GM12872 (cell line): ENCODE data around the gene HNRNPDL.
A peak's percentile ranks its signal among the peaks of the same experiment; 100 is the strongest.

Source experiments
- CTCF ChIP-seq: IDR thresholded peaks from 3 replicates; pipeline ENCODE4 v1.5.1; 2011; ENCODE audit warnings: low read depth, mild to moderate bottlenecking, low read length, moderate library complexity; ENCODE audit not compliant: insufficient read depth

HNRNPDL gene

GRCh38 chr4:82430964-82431745, 893 bp upstream of the HNRNPDL start:
- TF ChIP-seq CTCF = no peak

DNA sequence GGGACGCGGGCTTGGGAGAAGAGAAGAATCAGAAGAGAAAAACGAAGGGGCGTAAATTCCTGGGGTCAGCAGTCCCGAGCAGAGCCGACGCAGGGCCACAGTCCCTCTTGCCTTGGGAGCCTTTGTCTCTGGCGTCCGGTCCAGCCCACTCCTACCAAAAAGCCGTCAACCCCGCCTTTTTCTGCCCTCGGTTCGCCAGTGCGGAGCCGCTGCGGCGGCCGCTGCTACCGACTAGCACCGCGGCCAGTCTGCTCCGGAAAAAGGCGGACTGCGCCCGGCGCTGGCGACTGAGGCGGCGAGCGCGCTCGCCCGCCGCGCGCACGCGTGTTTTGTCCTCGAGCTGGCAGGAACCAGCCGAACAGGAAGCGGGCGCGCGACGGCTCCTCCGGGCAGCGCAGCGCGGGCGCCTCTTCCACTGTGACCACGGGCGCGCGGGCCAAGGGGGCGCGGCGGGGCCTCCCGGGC, 502 bp downstream of the HNRNPDL start:
- no peak for TF ChIP-seq CTCF

DNA sequence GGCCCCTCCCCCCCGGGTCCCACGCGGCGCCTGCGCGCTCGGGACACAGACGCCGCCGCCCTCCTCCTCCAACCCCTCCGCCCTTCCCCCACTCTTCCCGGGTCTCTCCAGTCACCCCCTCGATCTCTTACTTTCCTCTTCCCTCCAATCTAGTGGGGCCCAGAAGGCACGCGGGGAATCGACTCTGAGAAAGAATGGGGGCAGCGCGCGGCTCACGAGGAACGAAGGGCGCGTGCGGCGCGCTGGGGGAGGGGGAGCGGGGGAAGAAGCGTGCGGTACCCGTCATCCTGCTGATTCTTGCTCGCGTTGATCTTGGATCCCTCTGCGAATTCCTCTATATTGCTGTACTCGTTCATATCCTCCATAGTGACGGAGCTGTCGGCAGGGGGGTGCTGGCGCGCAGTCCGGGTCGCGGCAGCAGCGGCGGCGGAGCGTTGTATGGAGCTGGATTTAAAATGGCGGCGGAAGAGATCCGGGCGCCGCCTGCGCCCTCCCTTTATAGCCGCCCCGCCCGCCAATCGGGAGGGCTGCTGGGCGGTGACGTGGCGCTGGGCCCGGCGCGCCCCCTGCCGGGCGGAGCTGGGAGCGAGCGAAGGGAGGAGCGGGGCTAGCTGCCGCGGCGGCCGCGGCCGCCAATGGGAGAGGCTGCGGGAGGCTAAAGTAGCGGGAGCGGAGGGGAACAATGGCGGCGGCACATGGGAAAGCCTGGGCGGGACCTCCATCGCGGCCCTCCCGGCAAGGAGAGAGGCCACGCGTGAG, 1.1 kb downstream of the HNRNPDL start:
- TF ChIP-seq CTCF = peak; percentile 73

GRCh38 chr4:82428526-82428968, 1.7 kb downstream of the HNRNPDL start:
- no peak for TF ChIP-seq CTCF

- no peak for TF ChIP-seq CTCF
Measured at GRCh38 chr4:82425478-82425877, 4.8 kb downstream of the HNRNPDL start.

DNA sequence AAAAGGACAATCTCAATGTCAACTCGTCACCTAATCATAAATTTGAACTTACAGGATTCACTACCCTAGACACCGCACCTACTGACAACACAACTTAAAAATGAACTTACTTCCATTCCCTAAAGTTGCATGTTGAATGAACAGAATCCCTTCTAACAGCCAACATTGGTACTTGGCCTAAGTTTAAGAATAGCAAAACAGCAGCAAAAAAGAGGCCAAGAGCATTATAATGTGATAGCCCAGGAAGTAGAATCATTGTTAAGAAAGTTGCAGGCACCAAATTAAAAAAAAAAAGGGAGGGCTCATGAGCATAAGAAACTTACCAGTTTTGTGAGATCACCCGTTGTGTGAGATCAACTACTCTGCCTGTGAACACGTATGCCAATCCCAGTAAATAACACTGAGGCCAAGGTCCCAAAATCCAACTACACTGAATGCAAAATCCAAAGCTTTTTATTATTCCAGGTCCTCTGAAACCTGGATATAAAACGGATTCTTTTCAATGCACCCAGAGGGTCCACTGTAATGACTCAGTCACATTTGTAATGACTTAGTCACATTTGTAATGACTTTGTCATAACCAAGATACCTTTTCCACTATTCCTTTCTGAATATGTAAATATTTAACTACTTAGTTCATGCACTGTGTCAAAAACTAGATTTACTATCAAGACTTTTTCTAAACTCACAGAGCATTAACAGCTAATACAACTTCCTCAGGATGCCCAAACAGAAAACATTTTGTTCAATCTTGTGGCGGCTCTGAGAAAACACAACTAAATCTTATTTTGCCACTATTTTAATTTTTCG, 6.8 kb downstream of the HNRNPDL start:
- no peak for TF ChIP-seq CTCF

DNA sequence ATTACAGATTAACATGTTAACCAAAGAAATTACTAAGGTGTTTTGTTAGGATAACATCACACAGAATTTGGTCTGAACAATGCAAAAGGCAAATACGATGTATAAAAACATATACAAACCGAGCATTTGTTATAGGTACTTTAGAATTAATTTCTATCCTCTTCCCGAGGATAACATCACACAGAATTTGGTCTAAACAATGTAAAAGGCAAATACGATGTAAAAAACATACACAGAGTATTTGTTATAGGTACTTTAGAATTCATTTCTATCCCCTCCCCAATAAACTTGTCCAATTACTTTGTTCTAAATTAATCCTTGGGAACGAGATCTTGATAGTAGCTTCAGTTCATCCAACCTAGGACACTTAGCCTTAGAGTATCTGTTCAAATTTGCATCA, 7.6 kb downstream of the HNRNPDL start:
- TF ChIP-seq CTCF = no peak
